SK-N-SH (cell line): ENCODE measurements around the gene LRIG1. TPM values are rescaled to one million over a fixed set of nuclear protein-coding genes. Genes with fewer than 3 reads are reported as not detected.

ENCODE experiments used
- CTCF ChIA-PET: fragments of 300-600, 350-600 bp; formaldehyde crosslinking; extraction: SDS; loops from one replicate; lab custom pipeline; 2021; lab: Yijun Ruan, JAX
- POLR2A ChIA-PET: fragments of 350-600 bp; sonication (Branson Sonifier 250); formaldehyde crosslinking; extraction: SDS; loops from one replicate; lab custom pipeline; 2020; ENCODE audit warnings: antibody characterized with exemption, inconsistent platforms; lab: Yijun Ruan, JAX
- DNase-seq: peaks from one replicate; pipeline ENCODE4 v3.0.0; 2012
- H2AFZ ChIP-seq: fragments of 200-600 bp; sonication (generic); 2 replicates; pipeline ENCODE4 v1.8.1; 2016; ENCODE audit warnings: antibody characterized with exemption, mild to moderate bottlenecking, low read depth
- H3F3A ChIP-seq: fragments of 200-600 bp; sonication (generic); replicated peaks from 2 replicates; pipeline ENCODE3; 2016; ENCODE audit warnings: antibody characterized with exemption, mild to moderate bottlenecking; ENCODE audit not compliant: insufficient read depth
- H3K27ac ChIP-seq, 2 experiments: fragments of 200-500 bp in 1 of 2; fragments of 200-600 bp in 1 of 2; sonication (Bioruptor generic) in 1 of 2; sonication (generic), shearing (Covaris generic) in 1 of 2; 2 replicates each; pipeline versions ENCODE4 v1.5.1 to v1.6.1; 2014 to 2016; ENCODE audit warnings: low read depth in 2 of 2, inconsistent platforms in 1 of 2, low read length in 1 of 2, mild to moderate bottlenecking in 1 of 2, mixed read lengths in 1 of 2
- H3K27me3 ChIP-seq: fragments of 200-600 bp; sonication (generic), shearing (Covaris generic); 2 replicates; pipeline ENCODE4 v1.6.1; 2016; ENCODE audit warnings: mixed run types; ENCODE audit not compliant: insufficient read depth
- H3K36me3 ChIP-seq, 2 experiments: fragments of 200-500 bp in 1 of 2; fragments of 200-600 bp in 1 of 2; sonication (Bioruptor generic) in 1 of 2; sonication (generic) in 1 of 2; replicated peaks in 1 of 2; 2 replicates each; pipeline versions ENCODE3 to v1.5.1; 2014 to 2016; ENCODE audit warnings: low read length in 1 of 2, mild to moderate bottlenecking in 1 of 2; ENCODE audit not compliant: insufficient read depth in 2 of 2, control insufficient read depth in 1 of 2
- H3K4me1 ChIP-seq, 2 experiments: fragments of 200-500 bp in 1 of 2; fragments of 200-600 bp in 1 of 2; sonication (Bioruptor generic) in 1 of 2; sonication (generic), shearing (Covaris generic) in 1 of 2; 2 replicates each; pipeline versions ENCODE4 v1.5.1 to v1.6.1; 2014 to 2016; ENCODE audit warnings: low read depth in 1 of 2, low read length in 1 of 2, mixed run types in 1 of 2; ENCODE audit not compliant: insufficient read depth in 2 of 2, control insufficient read depth in 1 of 2
- H3K4me2 ChIP-seq: fragments of 200-600 bp; sonication (generic), shearing (Covaris generic); 2 replicates; pipeline ENCODE4 v1.6.1; 2017; ENCODE audit warnings: mixed run types
- H3K4me3 ChIP-seq, 2 experiments: fragments of 200-500 bp in 1 of 2; fragments of 200-600 bp in 1 of 2; sonication (Bioruptor generic) in 1 of 2; sonication (generic), shearing (Covaris generic) in 1 of 2; 2 replicates each; pipeline versions ENCODE4 v1.5.1 to v1.8.1; 2014 to 2016; ENCODE audit warnings: low read depth in 2 of 2, inconsistent platforms in 1 of 2, low read length in 1 of 2, mild to moderate bottlenecking in 1 of 2, mixed read lengths in 1 of 2, moderate library complexity in 1 of 2
- H3K79me2 ChIP-seq: fragments of 200-600 bp; sonication (generic); 2 replicates; pipeline ENCODE4 v1.8.1; 2017; ENCODE audit warnings: mild to moderate bottlenecking; ENCODE audit not compliant: insufficient read depth
- H3K9ac ChIP-seq: fragments of 200-600 bp; sonication (generic); 2 replicates; pipeline ENCODE4 v1.6.1; 2017; ENCODE audit warnings: mixed run types
- H3K9me2 ChIP-seq: fragments of 200-600 bp; sonication (generic); 2 replicates; pipeline ENCODE4 v1.6.1; 2017; ENCODE audit warnings: mixed run types
- H3K9me3 ChIP-seq: fragments of 200-600 bp; sonication (generic); 2 replicates; pipeline ENCODE4 v1.6.1; 2017; ENCODE audit warnings: mixed run types, mild to moderate bottlenecking, moderate library complexity
- H4K20me1 ChIP-seq: fragments of 200-600 bp; sonication (generic); 2 replicates; pipeline ENCODE4 v1.6.1; 2017; ENCODE audit warnings: mild to moderate bottlenecking, mixed run types; ENCODE audit not compliant: insufficient read depth
- CHD2 ChIP-seq: fragments of 150-350 bp; IDR thresholded peaks from 2 replicates; pipeline ENCODE4 v1.6.1; 2018; ENCODE audit warnings: low read length; ENCODE audit not compliant: partially characterized antibody
- CTCF ChIP-seq: fragments of 200-600 bp; sonication (generic); IDR thresholded peaks from 2 replicates; pipeline ENCODE4 v1.6.1; 2017; ENCODE audit warnings: antibody characterized with exemption, mild to moderate bottlenecking, moderate library complexity
- ELF1 ChIP-seq: IDR thresholded peaks from 2 replicates; pipeline ENCODE4 v1.4.0; 2012
- EP300 ChIP-seq, 2 experiments: IDR thresholded peaks; 2 replicates each; pipeline versions ENCODE4 v1.4.0 to v1.6.1; 2012; ENCODE audit warnings: borderline replicate concordance in 1 of 2, low read depth in 1 of 2, low read length in 1 of 2
- GABPA ChIP-seq: IDR thresholded peaks from 2 replicates; pipeline ENCODE4 v1.4.0; 2012; ENCODE audit warnings: low read depth, mild to moderate bottlenecking
- JUND ChIP-seq: IDR thresholded peaks from 2 replicates; pipeline ENCODE4 v1.4.0; 2012
- MEF2A ChIP-seq: IDR thresholded peaks from 2 replicates; pipeline ENCODE4 v1.4.0; 2012; ENCODE audit warnings: low read depth, borderline replicate concordance
- NFIC ChIP-seq: IDR thresholded peaks from 2 replicates; pipeline ENCODE4 v1.4.0; 2012; ENCODE audit warnings: borderline replicate concordance
- PBX3 ChIP-seq: IDR thresholded peaks from 2 replicates; pipeline ENCODE4; 2012
- POLR2AphosphoS5 ChIP-seq: IDR thresholded peaks from 2 replicates; pipeline ENCODE4 v1.6.1; 2012; ENCODE audit warnings: low read depth, low read length
- RAD21 ChIP-seq: IDR thresholded peaks from 2 replicates; pipeline ENCODE4 v1.6.1; 2012; ENCODE audit warnings: mild to moderate bottlenecking, low read length
- RCOR1 ChIP-seq: fragments of 150-350 bp; IDR thresholded peaks from 2 replicates; pipeline ENCODE4 v1.6.1; 2017; ENCODE audit warnings: antibody characterized with exemption, low read length
- RFX5 ChIP-seq: IDR thresholded peaks from 2 replicates; pipeline ENCODE4 v1.6.1; 2012; ENCODE audit warnings: mild to moderate bottlenecking, improper control_type of control experiment, low read length
- TCF12 ChIP-seq: IDR thresholded peaks from 2 replicates; pipeline ENCODE4 v1.4.0; 2012
- YY1 ChIP-seq: IDR thresholded peaks from 2 replicates; pipeline ENCODE4 v1.4.0; 2012; ENCODE audit warnings: low read depth, mild to moderate bottlenecking
- ZBTB33 ChIP-seq: IDR thresholded peaks from 2 replicates; pipeline ENCODE4 v1.4.0; 2012; ENCODE audit warnings: low read depth, borderline replicate concordance
- WGBS: methylation state at CpG from one replicate; pipeline ENCODE4 v1.1.6; 2017; ENCODE audit warnings: low lambda C conversion rate; 5-methylcytosine and 5-hydroxymethylcytosine counted together
- polyA plus RNA-seq, 3 experiments: library from polyadenylated mRNA; depleted of rRNA; stranded (reverse); fragments of >200 nt; gene quantifications; 2 replicates each; pipeline ENCODE4 v1.2.3, GENCODE V29; 2012

The LRIG1 gene
- polyA plus RNA-seq, 1 of the 3 experiments (the other 2 are of a cell fraction) = 1.7 TPM

- no peak overlapping the region for H2AFZ ChIP-seq
- CTCF ChIA-PET = no interaction called here
- TF ChIP-seq POLR2AphosphoS5 (no peak), ZBTB33 (no peak), CTCF (no peak), EP300 (IDR thresholded peaks at IDR 0.05; ENCODE audit: borderline replicate concordance in 1 of 2, low read depth in 1 of 2, low read length in 1 of 2) (no peak), ELF1 (no peak), RFX5 (no peak), GABPA (no peak), PBX3 (no peak), RCOR1 (no peak), TCF12 (no peak), NFIC (no peak), CHD2 (no peak), JUND (no peak), RAD21 (no peak), YY1 (no peak), MEF2A (no peak)
- TF ChIP-seq, all 33 proteins: peak for 0
- Histone ChIP-seq H3K27ac (no peak overlapping the region), H3K4me3 (no peak overlapping the region), H4K20me1 (no peaks in the 10 kb centered on the region), H3F3A (no peaks in the 10 kb centered on the region), H3K36me3 (no peaks in the 10 kb centered on the region), H3K79me2 (no peaks in the 10 kb centered on the region), H3K9me3 (no peaks in the 10 kb centered on the region), H3K4me2 (no peak overlapping the region), H3K9me2 (no peaks in the 10 kb centered on the region), H3K27me3 (no peaks in the 10 kb centered on the region; the same call in 1 of the 2 replicates), H3K9ac (no peak overlapping the region), H3K4me1 (no peaks in the 10 kb centered on the region)
- WGBS = 69% methylated on average over 3 of the region's 3 CpGs
- POLR2A ChIA-PET = no interaction called here
- no peak for DNase-seq
Observed at GRCh38 chr3:66464512-66464894, 36.3 kb downstream of the LRIG1 start.
